CD14-positive monocyte (primary cell): ENCODE measurements around the gene STARD13. TPM values are rescaled to one million over a fixed set of nuclear protein-coding genes. Genes with fewer than 3 reads are reported as not detected.

Experiments
- DNase-seq, 3 donors: peaks; one replicate each; pipeline ENCODE4 v3.0.0-alpha.2; 2011 to 2022
- H2AFZ ChIP-seq: 2 replicates; pipeline ENCODE4 v1.6.0; 2012; ENCODE audit warnings: mild to moderate bottlenecking, low read depth, low read length, inconsistent platforms; ENCODE audit not compliant: insufficient read depth, poor library complexity, severe bottlenecking
- H3K27ac ChIP-seq, 2 donors: 1 replicate in 1 of 2; 2 replicates in 1 of 2; pipeline ENCODE4 v1.5.1; 2012 to 2013; ENCODE audit warnings: low read length in 2 of 2, control low read depth in 1 of 2, inconsistent platforms in 1 of 2, low read depth in 1 of 2, mild to moderate bottlenecking in 1 of 2
- H3K27me3 ChIP-seq, 2 donors: one replicate each; pipeline versions ENCODE4 v1.6.0 to v1.6.1; 2011 to 2013; ENCODE audit warnings: low read length in 2 of 2; ENCODE audit not compliant: control insufficient read depth in 2 of 2, insufficient read depth in 2 of 2
- H3K36me3 ChIP-seq, 2 donors: replicated peaks in 1 of 2; 1 replicate in 1 of 2; 2 replicates in 1 of 2; pipeline versions ENCODE4 v1.5.1 to v1.6.1; 2012 to 2013; ENCODE audit warnings: low read length in 2 of 2, control low read depth in 1 of 2, inconsistent platforms in 1 of 2, mild to moderate bottlenecking in 1 of 2; ENCODE audit not compliant: insufficient read depth in 2 of 2, control insufficient read depth in 1 of 2
- H3K4me1 ChIP-seq, 2 donors: 1 replicate in 1 of 2; 2 replicates in 1 of 2; pipeline versions ENCODE4 v1.5.1 to v1.6.1; 2012 to 2013; ENCODE audit warnings: low read length in 2 of 2, control low read depth in 1 of 2, inconsistent platforms in 1 of 2, mild to moderate bottlenecking in 1 of 2, moderate library complexity in 1 of 2; ENCODE audit not compliant: insufficient read depth in 2 of 2, control insufficient read depth in 1 of 2
- H3K4me2 ChIP-seq: replicated peaks from 2 replicates; pipeline ENCODE3; 2012; ENCODE audit warnings: low read length, moderate library complexity, mild to moderate bottlenecking; ENCODE audit not compliant: poor library complexity, severe bottlenecking; ENCODE audit errors: extremely low read depth
- H3K4me3 ChIP-seq, 3 experiments: fragments of 200-600 bp in 1 of 3; sonication (generic) in 1 of 3; replicated peaks in 1 of 3; 1 replicate in 2 of 3; 2 replicates in 1 of 3; pipeline ENCODE4 v1.5.1; 2011 to 2013; ENCODE audit warnings: low read length in 3 of 3, mild to moderate bottlenecking in 3 of 3, control low read depth in 2 of 3, low read depth in 2 of 3, inconsistent platforms in 1 of 3, moderate library complexity in 1 of 3
- H3K79me2 ChIP-seq: 2 replicates; pipeline ENCODE4 v1.6.0; 2012; ENCODE audit warnings: mild to moderate bottlenecking, control low read depth, inconsistent platforms, low read length, moderate library complexity; ENCODE audit not compliant: insufficient read depth
- H3K9ac ChIP-seq: 2 replicates; pipeline ENCODE4 v1.6.0; 2017; ENCODE audit warnings: low read length, mild to moderate bottlenecking; ENCODE audit not compliant: insufficient read depth, poor library complexity, severe bottlenecking
- H3K9me3 ChIP-seq, 2 donors: replicated peaks in 1 of 2; 1 replicate in 1 of 2; 2 replicates in 1 of 2; pipeline versions ENCODE4 v1.5.1 to v1.6.1; 2012 to 2013; ENCODE audit warnings: low read length in 2 of 2, control low read depth in 1 of 2; ENCODE audit not compliant: control insufficient read depth in 1 of 2, insufficient read depth in 1 of 2
- H4K20me1 ChIP-seq: 2 replicates; pipeline ENCODE4 v1.6.0; 2012; ENCODE audit warnings: mild to moderate bottlenecking, low read length, control low read depth, moderate library complexity; ENCODE audit not compliant: insufficient read depth
- H3K27ac Mint-ChIP-seq, 7 donors: one replicate each; pipeline ENCODE4 v1.8.0; 2020; ENCODE audit warnings: mild to moderate bottlenecking in 7 of 7, mixed read lengths in 7 of 7, moderate library complexity in 6 of 7, inconsistent platforms in 2 of 7
- H3K27me3 Mint-ChIP-seq, 3 donors: one replicate each; pipeline ENCODE4 v1.8.0; 2021 to 2022; ENCODE audit warnings: low read depth in 3 of 3, mild to moderate bottlenecking in 3 of 3, mixed read lengths in 3 of 3, moderate library complexity in 3 of 3, inconsistent platforms in 1 of 3
- H3K36me3 Mint-ChIP-seq, 2 donors: one replicate each; pipeline ENCODE4 v1.8.0; 2020; ENCODE audit warnings: mixed read lengths in 2 of 2, inconsistent platforms in 1 of 2, mild to moderate bottlenecking in 1 of 2
- H3K4me1 Mint-ChIP-seq: one replicate; pipeline ENCODE4 v1.8.0; 2020; ENCODE audit warnings: mild to moderate bottlenecking, mixed read lengths
- H3K4me3 Mint-ChIP-seq, 2 donors: one replicate each; pipeline ENCODE4 v1.8.0; 2020; ENCODE audit warnings: mild to moderate bottlenecking in 2 of 2, mixed read lengths in 2 of 2, moderate library complexity in 1 of 2
- H3K9me3 Mint-ChIP-seq, 7 donors: one replicate each; pipeline ENCODE4 v1.8.0; 2020 to 2022; ENCODE audit warnings: mixed read lengths in 7 of 7, mild to moderate bottlenecking in 6 of 7, moderate library complexity in 6 of 7, inconsistent platforms in 2 of 7
- WGBS: methylation state at CpG from one replicate; pipeline ENCODE4 v1.1.5; 2013; ENCODE audit warnings: missing lambda C conversion rate; ENCODE audit not compliant: insufficient coverage; 5-methylcytosine and 5-hydroxymethylcytosine counted together
- intact Hi-C, 2 donors: fragments of 100-400 bp; cut with micrococcal nuclease; formaldehyde crosslinking; loops; one replicate each; pipeline versions ENCODE4 v1.15.0 to v1.15.1; 2023
- polyA plus RNA-seq, 3 donors: library from polyadenylated mRNA; depleted of rRNA in 1 of 3; unstranded in 2 of 3; stranded (reverse) in 1 of 3; fragments of 300-500 nt in 2 of 3; fragments of >200 nt in 1 of 3; fragmentation: Illumina TruSeq in 2 of 3; gene quantifications; 1 replicate in 2 of 3; 2 replicates in 1 of 3; pipeline ENCODE4 v1.2.3, GENCODE V29; 2012 to 2021
- TF ChIP-seq, protein P1 (sequence below): fragments of 200-600 bp; IDR thresholded peaks from one replicate; pipeline ENCODE4 v1.8.0; 2022; ENCODE audit warnings: antibody characterized with exemption, mild to moderate bottlenecking

STARD13 gene
- polyA plus RNA-seq, 3 donors = 0.37 to 0.69 (median 0.60) TPM

DNA sequence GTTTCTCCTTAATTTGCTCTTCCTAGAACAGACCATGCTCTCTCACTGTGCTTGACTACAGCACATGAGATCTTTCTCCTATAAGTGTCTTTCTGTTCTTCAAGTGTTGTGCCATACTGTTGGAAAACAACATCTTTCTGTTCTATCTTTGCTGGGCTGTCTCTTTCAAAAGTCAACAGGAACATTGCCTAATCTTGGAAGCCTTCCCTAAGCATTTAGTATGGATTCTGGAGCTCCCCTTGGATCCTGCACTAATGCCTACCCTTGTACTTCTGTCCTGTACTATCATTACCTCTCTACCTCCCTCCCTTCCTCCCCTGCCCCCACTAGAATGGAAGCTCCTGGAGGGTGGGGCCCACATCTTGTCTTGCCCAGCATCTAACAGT, 26.8 kb downstream of the STARD13 start:
- H2AFZ ChIP-seq = no peak overlapping the region
- no peak overlapping the region for H3K4me3 ChIP-seq
- H3K4me2 ChIP-seq = no peak overlapping the region
- H3K36me3 ChIP-seq = no peaks in the 10 kb centered on the region
- Mint-ChIP-seq H3K27me3 (no peaks in the 10 kb centered on the region), H3K36me3 (no peaks in the 10 kb centered on the region), H3K27ac (peak overlapping the region in 2 of 7 donors; percentile 10 to 58), H3K4me3 (no peak overlapping the region), H3K4me1 (peaks cover 23% of the 10 kb centered on the region), H3K9me3 (peaks cover 0 to 6% (median 0%) of the 10 kb centered on the region in 7 donors)
- H3K9ac ChIP-seq = no peak overlapping the region
- H4K20me1 ChIP-seq = no peaks in the 10 kb centered on the region
- H3K27ac ChIP-seq = no peak overlapping the region
- peaks cover 8 to 11% of the 10 kb centered on the region in 2 donors for H3K4me1 ChIP-seq
- H3K79me2 ChIP-seq = no peaks in the 10 kb centered on the region
- no peaks in the 10 kb centered on the region for H3K27me3 ChIP-seq
- intact Hi-C loops = no loop called here
- no peaks in the 10 kb centered on the region for H3K9me3 ChIP-seq
- DNase-seq = no peak
- TF ChIP-seq, protein P1, sequence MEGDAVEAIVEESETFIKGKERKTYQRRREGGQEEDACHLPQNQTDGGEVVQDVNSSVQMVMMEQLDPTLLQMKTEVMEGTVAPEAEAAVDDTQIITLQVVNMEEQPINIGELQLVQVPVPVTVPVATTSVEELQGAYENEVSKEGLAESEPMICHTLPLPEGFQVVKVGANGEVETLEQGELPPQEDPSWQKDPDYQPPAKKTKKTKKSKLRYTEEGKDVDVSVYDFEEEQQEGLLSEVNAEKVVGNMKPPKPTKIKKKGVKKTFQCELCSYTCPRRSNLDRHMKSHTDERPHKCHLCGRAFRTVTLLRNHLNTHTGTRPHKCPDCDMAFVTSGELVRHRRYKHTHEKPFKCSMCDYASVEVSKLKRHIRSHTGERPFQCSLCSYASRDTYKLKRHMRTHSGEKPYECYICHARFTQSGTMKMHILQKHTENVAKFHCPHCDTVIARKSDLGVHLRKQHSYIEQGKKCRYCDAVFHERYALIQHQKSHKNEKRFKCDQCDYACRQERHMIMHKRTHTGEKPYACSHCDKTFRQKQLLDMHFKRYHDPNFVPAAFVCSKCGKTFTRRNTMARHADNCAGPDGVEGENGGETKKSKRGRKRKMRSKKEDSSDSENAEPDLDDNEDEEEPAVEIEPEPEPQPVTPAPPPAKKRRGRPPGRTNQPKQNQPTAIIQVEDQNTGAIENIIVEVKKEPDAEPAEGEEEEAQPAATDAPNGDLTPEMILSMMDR = no peak

DNA sequence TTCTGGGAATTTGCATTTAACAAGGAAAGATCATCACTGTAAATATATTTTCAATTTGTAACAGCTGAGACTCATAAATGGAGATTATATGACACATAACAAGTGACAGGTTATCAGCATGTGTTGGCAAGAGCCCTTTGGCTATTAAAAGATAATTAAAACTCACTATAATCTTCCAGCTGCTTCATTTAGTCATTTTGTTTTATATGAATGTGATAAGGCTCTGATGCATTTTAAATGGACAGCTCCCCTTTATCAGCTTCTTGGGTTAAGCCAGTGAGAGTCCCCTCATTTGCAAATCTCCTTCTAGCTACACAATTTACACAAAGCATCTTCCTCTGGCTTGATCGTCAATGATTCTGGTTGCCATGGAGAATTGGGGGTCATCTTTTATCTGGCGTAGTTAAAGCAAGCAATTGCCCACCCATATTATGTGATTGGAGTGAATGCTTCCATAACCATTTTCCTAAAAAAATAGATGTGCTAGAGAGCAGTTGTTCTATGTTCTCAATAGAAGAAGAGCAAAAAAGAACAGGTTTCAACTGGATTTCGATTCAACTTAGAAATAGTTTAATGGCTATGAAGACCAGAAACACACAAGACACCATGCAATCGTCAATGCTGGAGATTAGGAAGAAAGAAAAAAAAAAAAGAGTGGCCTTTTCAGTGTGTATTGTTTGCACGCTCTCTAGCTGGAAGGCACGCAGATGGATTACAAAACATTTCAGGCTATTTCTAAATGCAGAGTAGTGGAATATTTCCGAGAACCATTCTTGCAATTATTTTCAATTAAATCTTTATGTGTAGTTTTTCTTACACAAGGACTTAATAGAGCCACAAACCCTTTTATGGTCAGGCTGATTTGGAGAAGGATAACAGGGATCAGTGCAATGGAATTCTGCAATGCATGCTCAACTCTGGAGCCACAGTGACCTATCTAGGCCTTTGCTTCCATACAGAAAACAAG, 27.4 kb downstream of the STARD13 start:
- Histone ChIP-seq H2AFZ (no peak overlapping the region), H3K79me2 (no peaks in the 10 kb centered on the region), H3K36me3 (no peaks in the 10 kb centered on the region), H3K9ac (no peak overlapping the region), H3K4me1 (peaks cover 7 to 9% of the 10 kb centered on the region in 2 donors), H3K4me2 (no peak overlapping the region), H3K4me3 (no peak overlapping the region), H3K27me3 (no peaks in the 10 kb centered on the region), H3K9me3 (no peaks in the 10 kb centered on the region), H4K20me1 (no peaks in the 10 kb centered on the region), H3K27ac (no peak overlapping the region)
- TF ChIP-seq, protein P1 = no peak
- H3K36me3 Mint-ChIP-seq = no peaks in the 10 kb centered on the region
- H3K27ac Mint-ChIP-seq = no peak overlapping the region
- no peak overlapping the region for H3K4me3 Mint-ChIP-seq
- no peaks in the 10 kb centered on the region for H3K27me3 Mint-ChIP-seq
- peaks cover 19% of the 10 kb centered on the region for H3K4me1 Mint-ChIP-seq
- intact Hi-C loops = no loop called here
- peaks cover 0 to 7% (median 0%) of the 10 kb centered on the region in 7 donors for H3K9me3 Mint-ChIP-seq
- DNase-seq = no peak
- no CpG with 5 or more reads among the region's 7 CpGs for WGBS
